HepG2 (cell line): ENCODE results near the gene JAKMIP2. TPM values are rescaled to one million over a fixed set of nuclear protein-coding genes. Genes with fewer than 3 reads are reported as not detected.

Experiments used
- ATAC-seq: fragments of 200-7000 bp; cut with Tn5 transposase; 3 replicates; pipeline ENCODE4 v1.9.1; 2020; ENCODE audit warnings: mild to moderate bottlenecking, moderate library complexity
- BruUV-seq: library from RNA; stranded (reverse); fragments of 400-500 nt; replicated peaks from 2 replicates; lab custom pipeline; 2021; lab: Mats Ljungman, UMichigan
- CTCF ChIA-PET: fragments of 300-600 bp; formaldehyde crosslinking; extraction: SDS; loops from one replicate; lab custom pipeline; 2021; ENCODE audit warnings: low total read pairs, inconsistent platforms, low intra/inter-chr PET ratio; lab: Yijun Ruan, JAX
- POLR2A ChIA-PET: fragments of 350-600 bp; sonication (Branson Sonifier 250); formaldehyde crosslinking; loops from one replicate; lab custom pipeline; 2020; ENCODE audit warnings: antibody characterized with exemption, inconsistent platforms; lab: Yijun Ruan, JAX
- DNase-seq: peaks from one replicate; pipeline ENCODE4 v3.0.0-alpha.2; 2015; ENCODE audit warnings: low spot score
- FAIRE-seq: peaks from 3 replicates; lab custom pipeline; 2011; peaks lifted over from hg19 to GRCh38; lab: Jason Lieb, UNC
- H2AFZ ChIP-seq: one replicate; pipeline ENCODE4 v1.6.1; 2011; ENCODE audit warnings: low read length, inconsistent platforms
- H3K27ac ChIP-seq: fragments of 300-600 bp; 3 replicates; pipeline ENCODE4 v1.8.0; 2011; ENCODE audit warnings: mixed run types, mild to moderate bottlenecking, mixed read lengths, low read length, inconsistent platforms; ENCODE audit not compliant: insufficient read depth; ENCODE audit errors: extremely low read length
- H3K27me3 ChIP-seq, 2 experiments: fragments of 200-600 bp in 1 of 2; 2 replicates in 1 of 2; 3 replicates in 1 of 2; pipeline versions ENCODE4 v1.6.0 to v1.8.0; 2011; ENCODE audit warnings: low read length in 2 of 2, mild to moderate bottlenecking in 2 of 2, moderate library complexity in 2 of 2, inconsistent platforms in 1 of 2; ENCODE audit not compliant: insufficient read depth in 2 of 2, control insufficient read depth in 1 of 2
- H3K36me3 ChIP-seq, 2 experiments: fragments of 200-600 bp in 1 of 2; replicated peaks in 1 of 2; 2 replicates in 1 of 2; 3 replicates in 1 of 2; pipeline versions ENCODE4 v1.5.1 to v1.8.0; 2011; ENCODE audit warnings: low read length in 2 of 2, inconsistent platforms in 1 of 2; ENCODE audit not compliant: insufficient read depth in 2 of 2, control insufficient read depth in 1 of 2
- H3K4me1 ChIP-seq: 2 replicates; pipeline ENCODE4 v1.5.1; 2012; ENCODE audit warnings: low read length, inconsistent platforms; ENCODE audit not compliant: insufficient read depth
- H3K4me2 ChIP-seq: 2 replicates; pipeline ENCODE4 v1.6.0; 2011; ENCODE audit warnings: low read depth, low read length, inconsistent platforms
- H3K4me3 ChIP-seq, 3 experiments: fragments of 200-600 bp in 1 of 3; sonication (generic), shearing (Covaris generic) in 1 of 3; replicated peaks in 1 of 3; 2 replicates each; pipeline ENCODE4 v1.5.1; 2011 to 2016; ENCODE audit warnings: low read length in 3 of 3, inconsistent platforms in 2 of 3, low read depth in 2 of 3, mild to moderate bottlenecking in 2 of 3, control low read depth in 1 of 3, mixed read lengths in 1 of 3; ENCODE audit not compliant: insufficient read depth in 1 of 3
- H3K79me2 ChIP-seq: one replicate; pipeline ENCODE4 v1.6.1; 2011; ENCODE audit warnings: low read length, inconsistent platforms; ENCODE audit not compliant: insufficient read depth
- H3K9ac ChIP-seq: 2 replicates; pipeline ENCODE4 v1.6.0; 2011; ENCODE audit warnings: mild to moderate bottlenecking, low read depth, low read length, inconsistent platforms; ENCODE audit not compliant: insufficient read depth
- H3K9me3 ChIP-seq: 2 replicates; pipeline ENCODE4 v1.5.1; 2012; ENCODE audit warnings: mild to moderate bottlenecking, low read length
- H4K20me1 ChIP-seq: 2 replicates; pipeline ENCODE4 v1.6.0; 2011; ENCODE audit warnings: inconsistent platforms, mild to moderate bottlenecking, low read length, moderate library complexity; ENCODE audit not compliant: insufficient read depth
- MAFF ChIP-seq: IDR thresholded peaks from 2 replicates; pipeline ENCODE4 v1.6.1; 2011; ENCODE audit warnings: low read depth, low read length, improper control_type of control experiment
- ZNF446 ChIP-seq: sonication (generic); formaldehyde crosslinking; IDR thresholded peaks from 2 replicates; pipeline ENCODE4 v1.5.0; 2020; ENCODE audit warnings: mild to moderate bottlenecking, missing genetic modification reagents
- ZNF775 ChIP-seq: sonication (generic); formaldehyde crosslinking; IDR thresholded peaks from 2 replicates; pipeline ENCODE4 v1.4.0; 2020; ENCODE audit warnings: missing genetic modification reagents, mild to moderate bottlenecking, moderate library complexity, borderline replicate concordance
- WGBS: methylation state at CpG from one replicate; pipeline ENCODE4 v1.1.6; 2017; ENCODE audit warnings: low lambda C conversion rate; 5-methylcytosine and 5-hydroxymethylcytosine counted together
- in situ Hi-C: cut with HindIII; loops from 2 replicates; pipeline ENCODE4 v1.10.0; 2017; ENCODE audit warnings: low pct_unique_long_range_greater_than_20kb; ENCODE audit not compliant: extremely low pct_ligation_motif_present
- intact Hi-C: fragments of 100-400 bp; cut with micrococcal nuclease; formaldehyde crosslinking; loops from one replicate; pipeline ENCODE4 v1.10.0; 2022; ENCODE audit not compliant: unreplicated experiment
- polyA plus RNA-seq, 8 experiments: library from polyadenylated mRNA; depleted of rRNA in 3 of 8; stranded (reverse) in 7 of 8; unstranded in 1 of 8; fragments of >200 nt; fragmentation: Illumina TruSeq in 4 of 8; extraction: Trizol in 4 of 8; gene quantifications; 2 replicates each; pipeline versions ENCODE4 v1.2.1 to v1.2.3, GENCODE V29; 2011 to 2016; ENCODE audit warnings: low read depth in 4 of 8, missing spikeins in 1 of 8, mixed read lengths in 1 of 8; ENCODE audit not compliant: insufficient read depth in 1 of 8
- total RNA-seq, 5 experiments: library from RNA; depleted of rRNA; stranded (reverse); fragments of >200 nt; fragmentation: Illumina TruSeq; extraction: Trizol; gene quantifications; 2 replicates each; pipeline ENCODE4 v1.2.3, GENCODE V29; 2016; ENCODE audit warnings: low read depth in 1 of 5
- TF ChIP-seq, protein P1 (sequence below), 2 experiments: sonication (generic) in 1 of 2; formaldehyde crosslinking in 1 of 2; IDR thresholded peaks; 2 replicates each; pipeline versions ENCODE4 v1.5.1 to v1.6.1; 2011 to 2020; ENCODE audit warnings: borderline replicate concordance in 1 of 2, low read depth in 1 of 2, low read length in 1 of 2, mild to moderate bottlenecking in 1 of 2, missing genetic modification reagents in 1 of 2, moderate library complexity in 1 of 2
- TF ChIP-seq, protein P2 (sequence below): sonication (generic); formaldehyde crosslinking; IDR thresholded peaks from 2 replicates; pipeline ENCODE4 v1.5.0; 2020; ENCODE audit warnings: mild to moderate bottlenecking, missing genetic modification reagents, borderline replicate concordance
- TF ChIP-seq, protein P3 (sequence below): sonication (generic); formaldehyde crosslinking; IDR thresholded peaks from 2 replicates; pipeline ENCODE4 v1.4.0; 2020; ENCODE audit warnings: mild to moderate bottlenecking, missing genetic modification reagents

The JAKMIP2 gene
- total and polyA plus RNA-seq, 2 of the 13 experiments (the other 11 are each of a cell fraction or from before 2014, with no cell fraction given), result 0.04 to 2.1 TPM

DNA sequence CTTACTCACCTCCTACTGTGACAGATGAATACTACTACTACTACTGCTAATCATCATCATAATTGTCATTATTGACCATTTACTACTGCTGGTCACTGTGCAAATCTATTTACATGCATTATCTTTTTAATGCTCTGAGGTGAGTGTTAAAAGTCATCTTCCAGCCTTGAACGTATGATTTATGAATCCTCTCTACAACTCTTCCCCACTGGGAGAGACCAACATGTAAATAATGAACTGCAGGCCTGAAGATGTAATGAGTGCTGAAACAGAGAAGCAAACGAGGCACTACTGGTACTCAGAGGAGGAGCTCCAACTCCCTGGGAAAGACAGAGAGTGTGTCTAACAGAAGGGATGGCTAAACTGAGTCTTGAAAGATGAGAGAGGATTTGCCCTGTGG is 95.4 kb downstream of the JAKMIP2 start:
- Histone ChIP-seq H3K9me3 (no peaks in the 10 kb centered on the region), H3K4me1 (no peaks in the 10 kb centered on the region), H3K36me3 (no peaks in the 10 kb centered on the region), H3K4me2 (no peak overlapping the region), H3K79me2 (no peaks in the 10 kb centered on the region), H2AFZ (no peak overlapping the region), H4K20me1 (no peaks in the 10 kb centered on the region), H3K4me3 (no peak overlapping the region), H3K27me3 (no peaks in the 10 kb centered on the region; a peak in 1 of 5 replicates), H3K27ac (no peak overlapping the region), H3K9ac (no peak overlapping the region)
- intact Hi-C loops (no loop called here), in situ Hi-C loops (no loop called here)
- BruUV-seq, result no TSS peak
- no peak for FAIRE-seq
- ChIA-PET POLR2A (no interaction called here), CTCF (no interaction called here)
- ATAC-seq, result no peak
- DNase-seq, result no peak
- WGBS, result 0% methylated on average over 2 of the region's 2 CpGs
- no peak for TF ChIP-seq ZNF446 (CRISPR knock-in tag)
- no peak for TF ChIP-seq ZNF775
- TF ChIP-seq, protein P1, sequence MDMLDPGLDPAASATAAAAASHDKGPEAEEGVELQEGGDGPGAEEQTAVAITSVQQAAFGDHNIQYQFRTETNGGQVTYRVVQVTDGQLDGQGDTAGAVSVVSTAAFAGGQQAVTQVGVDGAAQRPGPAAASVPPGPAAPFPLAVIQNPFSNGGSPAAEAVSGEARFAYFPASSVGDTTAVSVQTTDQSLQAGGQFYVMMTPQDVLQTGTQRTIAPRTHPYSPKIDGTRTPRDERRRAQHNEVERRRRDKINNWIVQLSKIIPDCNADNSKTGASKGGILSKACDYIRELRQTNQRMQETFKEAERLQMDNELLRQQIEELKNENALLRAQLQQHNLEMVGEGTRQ (IDR thresholded peaks at IDR 0.05; ENCODE audit: low read depth, low read length), result no peak
- TF ChIP-seq, protein P1 (CRISPR knock-in tag; IDR thresholded peaks at IDR 0.05; ENCODE audit: borderline replicate concordance), result no peak
- TF ChIP-seq, protein P2, sequence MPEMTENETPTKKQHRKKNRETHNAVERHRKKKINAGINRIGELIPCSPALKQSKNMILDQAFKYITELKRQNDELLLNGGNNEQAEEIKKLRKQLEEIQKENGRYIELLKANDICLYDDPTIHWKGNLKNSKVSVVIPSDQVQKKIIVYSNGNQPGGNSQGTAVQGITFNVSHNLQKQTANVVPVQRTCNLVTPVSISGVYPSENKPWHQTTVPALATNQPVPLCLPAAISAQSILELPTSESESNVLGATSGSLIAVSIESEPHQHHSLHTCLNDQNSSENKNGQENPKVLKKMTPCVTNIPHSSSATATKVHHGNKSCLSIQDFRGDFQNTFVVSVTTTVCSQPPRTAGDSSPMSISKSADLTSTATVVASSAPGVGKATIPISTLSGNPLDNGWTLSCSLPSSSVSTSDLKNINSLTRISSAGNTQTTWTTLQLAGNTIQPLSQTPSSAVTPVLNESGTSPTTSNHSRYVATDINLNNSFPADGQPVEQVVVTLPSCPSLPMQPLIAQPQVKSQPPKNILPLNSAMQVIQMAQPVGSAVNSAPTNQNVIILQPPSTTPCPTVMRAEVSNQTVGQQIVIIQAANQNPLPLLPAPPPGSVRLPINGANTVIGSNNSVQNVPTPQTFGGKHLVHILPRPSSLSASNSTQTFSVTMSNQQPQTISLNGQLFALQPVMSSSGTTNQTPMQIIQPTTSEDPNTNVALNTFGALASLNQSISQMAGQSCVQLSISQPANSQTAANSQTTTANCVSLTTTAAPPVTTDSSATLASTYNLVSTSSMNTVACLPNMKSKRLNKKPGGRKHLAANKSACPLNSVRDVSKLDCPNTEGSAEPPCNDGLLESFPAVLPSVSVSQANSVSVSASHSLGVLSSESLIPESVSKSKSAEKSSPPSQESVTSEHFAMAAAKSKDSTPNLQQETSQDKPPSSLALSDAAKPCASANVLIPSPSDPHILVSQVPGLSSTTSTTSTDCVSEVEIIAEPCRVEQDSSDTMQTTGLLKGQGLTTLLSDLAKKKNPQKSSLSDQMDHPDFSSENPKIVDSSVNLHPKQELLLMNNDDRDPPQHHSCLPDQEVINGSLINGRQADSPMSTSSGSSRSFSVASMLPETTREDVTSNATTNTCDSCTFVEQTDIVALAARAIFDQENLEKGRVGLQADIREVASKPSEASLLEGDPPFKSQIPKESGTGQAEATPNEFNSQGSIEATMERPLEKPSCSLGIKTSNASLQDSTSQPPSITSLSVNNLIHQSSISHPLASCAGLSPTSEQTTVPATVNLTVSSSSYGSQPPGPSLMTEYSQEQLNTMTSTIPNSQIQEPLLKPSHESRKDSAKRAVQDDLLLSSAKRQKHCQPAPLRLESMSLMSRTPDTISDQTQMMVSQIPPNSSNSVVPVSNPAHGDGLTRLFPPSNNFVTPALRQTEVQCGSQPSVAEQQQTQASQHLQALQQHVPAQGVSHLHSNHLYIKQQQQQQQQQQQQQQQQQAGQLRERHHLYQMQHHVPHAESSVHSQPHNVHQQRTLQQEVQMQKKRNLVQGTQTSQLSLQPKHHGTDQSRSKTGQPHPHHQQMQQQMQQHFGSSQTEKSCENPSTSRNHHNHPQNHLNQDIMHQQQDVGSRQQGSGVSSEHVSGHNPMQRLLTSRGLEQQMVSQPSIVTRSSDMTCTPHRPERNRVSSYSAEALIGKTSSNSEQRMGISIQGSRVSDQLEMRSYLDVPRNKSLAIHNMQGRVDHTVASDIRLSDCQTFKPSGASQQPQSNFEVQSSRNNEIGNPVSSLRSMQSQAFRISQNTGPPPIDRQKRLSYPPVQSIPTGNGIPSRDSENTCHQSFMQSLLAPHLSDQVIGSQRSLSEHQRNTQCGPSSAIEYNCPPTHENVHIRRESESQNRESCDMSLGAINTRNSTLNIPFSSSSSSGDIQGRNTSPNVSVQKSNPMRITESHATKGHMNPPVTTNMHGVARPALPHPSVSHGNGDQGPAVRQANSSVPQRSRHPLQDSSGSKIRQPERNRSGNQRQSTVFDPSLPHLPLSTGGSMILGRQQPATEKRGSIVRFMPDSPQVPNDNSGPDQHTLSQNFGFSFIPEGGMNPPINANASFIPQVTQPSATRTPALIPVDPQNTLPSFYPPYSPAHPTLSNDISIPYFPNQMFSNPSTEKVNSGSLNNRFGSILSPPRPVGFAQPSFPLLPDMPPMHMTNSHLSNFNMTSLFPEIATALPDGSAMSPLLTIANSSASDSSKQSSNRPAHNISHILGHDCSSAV, result no peak
- TF ChIP-seq MAFF, result no peak
- TF ChIP-seq, protein P3, sequence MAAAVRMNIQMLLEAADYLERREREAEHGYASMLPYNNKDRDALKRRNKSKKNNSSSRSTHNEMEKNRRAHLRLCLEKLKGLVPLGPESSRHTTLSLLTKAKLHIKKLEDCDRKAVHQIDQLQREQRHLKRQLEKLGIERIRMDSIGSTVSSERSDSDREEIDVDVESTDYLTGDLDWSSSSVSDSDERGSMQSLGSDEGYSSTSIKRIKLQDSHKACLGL, result no peak
